Panc1 (cell line): Measurements from ENCODE around the gene NXF1. TPM values are rescaled to one million over a fixed set of nuclear protein-coding genes. Genes with fewer than 3 reads are reported as not detected.

Source experiments
- ATAC-seq: fragments of 200-7000 bp; cut with Tn5 transposase; 2 replicates; pipeline ENCODE4 v1.9.1; 2020; ENCODE audit warnings: mild to moderate bottlenecking, moderate library complexity
- BruUV-seq: library from RNA; stranded (reverse); fragments of 400-500 nt; replicated peaks from 2 replicates; lab custom pipeline; 2021; lab: Mats Ljungman, UMichigan
- CTCF ChIA-PET: fragments of 300-600 bp; sonication (Branson Sonifier 250); formaldehyde crosslinking; loops from one replicate; lab custom pipeline; 2022; ENCODE audit warnings: antibody characterized with exemption; lab: Charles Lee
- POLR2A ChIA-PET: fragments of 300-600 bp; sonication (Branson Sonifier 250); formaldehyde crosslinking; loops from one replicate; lab custom pipeline; 2022; ENCODE audit warnings: antibody characterized with exemption; lab: Charles Lee
- DNase-seq: peaks from one replicate; pipeline ENCODE4 v3.0.0-alpha.2; 2010; ENCODE audit warnings: low read depth, low spot score
- H3K27ac ChIP-seq: 2 replicates; pipeline ENCODE4 v1.5.1; 2011; ENCODE audit warnings: mild to moderate bottlenecking, low read length, inconsistent platforms
- H3K27me3 ChIP-seq: fragments of 200-500 bp; sonication (Bioruptor generic); 2 replicates; pipeline ENCODE4 v1.6.0; 2014; ENCODE audit warnings: low read length, inconsistent platforms; ENCODE audit not compliant: control insufficient read depth, insufficient read depth
- H3K36me3 ChIP-seq: fragments of 200-500 bp; sonication (Bioruptor generic); 2 replicates; pipeline ENCODE4 v1.5.1; 2014; ENCODE audit warnings: inconsistent platforms, mild to moderate bottlenecking, low read length, moderate library complexity; ENCODE audit not compliant: control insufficient read depth, insufficient read depth
- H3K4me1 ChIP-seq: 2 replicates; pipeline ENCODE4 v1.5.1; 2011; ENCODE audit warnings: inconsistent platforms, mild to moderate bottlenecking, low read length, moderate library complexity; ENCODE audit not compliant: control insufficient read depth, insufficient read depth
- H3K4me3 ChIP-seq, 2 experiments: 2 replicates each; pipeline ENCODE4 v1.5.1; 2011 to 2012; ENCODE audit warnings: low read depth in 2 of 2, low read length in 2 of 2, mild to moderate bottlenecking in 2 of 2, inconsistent platforms in 1 of 2, moderate library complexity in 1 of 2
- H3K9me3 ChIP-seq: fragments of 200-500 bp; sonication (Bioruptor generic); 2 replicates; pipeline ENCODE4 v1.5.1; 2014; ENCODE audit warnings: low read depth, mild to moderate bottlenecking, inconsistent platforms, low read length, moderate library complexity; ENCODE audit not compliant: control insufficient read depth, insufficient read depth
- CTCF ChIP-seq: fragments of 450-650 bp; IDR thresholded peaks from 2 replicates; pipeline ENCODE4 v1.5.1; 2017; ENCODE audit warnings: mild to moderate bottlenecking
- POLR2AphosphoS5 ChIP-seq: IDR thresholded peaks from 2 replicates; pipeline ENCODE4 v1.6.1; 2012; ENCODE audit warnings: mild to moderate bottlenecking, low read depth, low read length, moderate library complexity
- SIN3A ChIP-seq: IDR thresholded peaks from 2 replicates; pipeline ENCODE4 v1.6.1; 2012; ENCODE audit warnings: low read depth, mild to moderate bottlenecking, low read length, moderate library complexity, borderline replicate concordance; ENCODE audit not compliant: insufficient read depth
- TCF7L2 ChIP-seq: IDR thresholded peaks from 2 replicates; pipeline ENCODE4 v1.6.1; 2011; ENCODE audit warnings: mild to moderate bottlenecking, low read depth, low read length, inconsistent platforms
- in situ Hi-C: cut with HindIII; loops from 2 replicates; pipeline ENCODE4 v1.10.0; 2016; ENCODE audit warnings: low sequenced_read_pairs, low pct_unique_long_range_greater_than_20kb
- intact Hi-C: fragments of 100-400 bp; cut with micrococcal nuclease; formaldehyde crosslinking; loops from one replicate; pipeline ENCODE4 v1.10.0; 2022; ENCODE audit not compliant: unreplicated experiment
- total RNA-seq: library from RNA; stranded (reverse); gene quantifications from one replicate; pipeline ENCODE4 v1.2.1, GENCODE V29; 2021; ENCODE audit not compliant: unreplicated experiment
- TF ChIP-seq, protein P1 (sequence below), 2 experiments: IDR thresholded peaks; 2 replicates each; pipeline ENCODE4 v1.6.1; 2011 to 2012; ENCODE audit warnings: low read depth in 2 of 2, control low read depth in 1 of 2, low read length in 1 of 2, mild to moderate bottlenecking in 1 of 2, moderate library complexity in 1 of 2; ENCODE audit not compliant: insufficient read depth in 1 of 2

The NXF1 gene
- total RNA-seq, 1 experiment from 2014 or later = 56.7 TPM

- Histone ChIP-seq H3K4me1 (peaks cover 13% of the 10 kb centered on the region), H3K36me3 (peaks cover 2% of the 10 kb centered on the region; the same call in 1 of the 2 replicates), H3K27ac (no peak overlapping the region), H3K9me3 (no peaks in the 10 kb centered on the region), H3K4me3 (no peak overlapping the region), H3K27me3 (no peaks in the 10 kb centered on the region)
- CTCF ChIA-PET = interaction anchor here (0.6 to 0.7 kb wide), 2 partner anchors 10 to 415 kb away, joined by 3 to 4 read pairs; no protein-coding TSS in a partner anchor
- intact Hi-C loops (no loop called here), in situ Hi-C loops (no loop called here)
- ATAC-seq (no peak), DNase-seq (no peak)
- BruUV-seq = no TSS peak
- POLR2A ChIA-PET = no interaction called here
- TF ChIP-seq CTCF (no peak), SIN3A (no peak), POLR2AphosphoS5 (no peak), TCF7L2 (no peak)
- TF ChIP-seq, protein P1, sequence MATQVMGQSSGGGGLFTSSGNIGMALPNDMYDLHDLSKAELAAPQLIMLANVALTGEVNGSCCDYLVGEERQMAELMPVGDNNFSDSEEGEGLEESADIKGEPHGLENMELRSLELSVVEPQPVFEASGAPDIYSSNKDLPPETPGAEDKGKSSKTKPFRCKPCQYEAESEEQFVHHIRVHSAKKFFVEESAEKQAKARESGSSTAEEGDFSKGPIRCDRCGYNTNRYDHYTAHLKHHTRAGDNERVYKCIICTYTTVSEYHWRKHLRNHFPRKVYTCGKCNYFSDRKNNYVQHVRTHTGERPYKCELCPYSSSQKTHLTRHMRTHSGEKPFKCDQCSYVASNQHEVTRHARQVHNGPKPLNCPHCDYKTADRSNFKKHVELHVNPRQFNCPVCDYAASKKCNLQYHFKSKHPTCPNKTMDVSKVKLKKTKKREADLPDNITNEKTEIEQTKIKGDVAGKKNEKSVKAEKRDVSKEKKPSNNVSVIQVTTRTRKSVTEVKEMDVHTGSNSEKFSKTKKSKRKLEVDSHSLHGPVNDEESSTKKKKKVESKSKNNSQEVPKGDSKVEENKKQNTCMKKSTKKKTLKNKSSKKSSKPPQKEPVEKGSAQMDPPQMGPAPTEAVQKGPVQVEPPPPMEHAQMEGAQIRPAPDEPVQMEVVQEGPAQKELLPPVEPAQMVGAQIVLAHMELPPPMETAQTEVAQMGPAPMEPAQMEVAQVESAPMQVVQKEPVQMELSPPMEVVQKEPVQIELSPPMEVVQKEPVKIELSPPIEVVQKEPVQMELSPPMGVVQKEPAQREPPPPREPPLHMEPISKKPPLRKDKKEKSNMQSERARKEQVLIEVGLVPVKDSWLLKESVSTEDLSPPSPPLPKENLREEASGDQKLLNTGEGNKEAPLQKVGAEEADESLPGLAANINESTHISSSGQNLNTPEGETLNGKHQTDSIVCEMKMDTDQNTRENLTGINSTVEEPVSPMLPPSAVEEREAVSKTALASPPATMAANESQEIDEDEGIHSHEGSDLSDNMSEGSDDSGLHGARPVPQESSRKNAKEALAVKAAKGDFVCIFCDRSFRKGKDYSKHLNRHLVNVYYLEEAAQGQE (IDR thresholded peaks at IDR 0.05; ENCODE audit: insufficient read depth in 1 of 2, low read depth in 2 of 2, low read length in 1 of 2) = no peak
Observed at GRCh38 chr11:62757846-62758788, 47.1 kb downstream of the NXF1 start.

DNA sequence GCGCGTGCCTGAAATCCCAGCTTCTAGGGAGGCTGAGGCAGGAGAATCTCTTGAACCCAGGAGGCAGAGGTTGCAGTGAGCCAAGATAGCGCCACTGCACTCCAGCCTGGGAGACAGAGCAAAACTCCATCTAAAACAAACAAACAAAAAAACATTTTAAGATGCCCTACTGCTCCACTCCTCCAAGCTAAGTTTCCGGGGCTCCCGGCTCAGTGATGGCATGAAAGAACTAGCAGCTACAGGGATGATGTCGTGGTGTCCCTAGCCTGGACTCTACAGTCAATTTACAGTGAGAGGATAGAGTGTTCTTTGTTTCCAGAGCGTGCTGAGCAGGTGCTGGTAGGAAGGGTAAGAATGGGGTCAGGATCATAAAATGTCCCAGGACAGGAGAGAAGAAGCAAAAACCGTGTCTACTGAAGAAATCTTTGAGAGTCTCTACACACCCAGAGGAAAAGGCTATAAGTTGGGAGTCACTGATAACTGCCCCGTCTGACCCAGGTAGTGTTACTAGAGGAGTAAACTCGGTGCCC is 50.1 kb downstream of the NXF1 start:
- POLR2A ChIA-PET = no interaction called here
- Histone ChIP-seq H3K27me3 (no peaks in the 10 kb centered on the region), H3K4me3 (peak overlapping the region in 1 of 2 experiments; percentile 87; a peak in 1 of 4 replicates), H3K36me3 (no peaks in the 10 kb centered on the region), H3K9me3 (no peaks in the 10 kb centered on the region), H3K4me1 (peaks cover 8% of the 10 kb centered on the region; the same call in 1 of the 2 replicates), H3K27ac (peak overlapping the region; percentile 98)
- no TSS peak for BruUV-seq
- CTCF ChIA-PET = interaction anchor here (0.5 kb wide), 1 partner anchor 78 kb away, joined by 3 read pairs; no protein-coding TSS in a partner anchor
- intact Hi-C loops = no loop called here
- no peak for DNase-seq
- ATAC-seq = no peak
- in situ Hi-C loops = no loop called here
- TF ChIP-seq TCF7L2 (no peak), SIN3A (no peak), POLR2AphosphoS5 (no peak), CTCF (no peak)
- TF ChIP-seq, protein P1 (IDR thresholded peaks at IDR 0.05; ENCODE audit: insufficient read depth in 1 of 2, low read depth in 2 of 2, low read length in 1 of 2) = no peak
